ENCODE results near the gene PLA2G4E. TPM values are rescaled to one million over a fixed set of nuclear protein-coding genes. Genes with fewer than 3 reads are reported as not detected.

The PLA2G4E gene
- total and polyA plus RNA-seq, 2 experiments from 2014 or later = 0.06 TPM; not detected in 1

GRCh38 chr15:41958002-41958420 is 62.8 kb downstream of the PLA2G4E start:
- DNase-seq (ENCODE audit: low read depth in 1 of 2, low spot score in 1 of 2) = peak in 1 of 2 donors; percentile 22
- Histone ChIP-seq H3K27me3 (no peaks in the 10 kb centered on the region), H3K4me3 (no peak overlapping the region), H3K4me1 (ENCODE audit: low read depth) (peaks cover 36% of the 10 kb centered on the region), H3K9me3 (ENCODE audit: low read depth) (no peaks in the 10 kb centered on the region), H3K36me3 (peaks cover 7% of the 10 kb centered on the region), H3K27ac (peak overlapping the region; percentile 92)
- TF ChIP-seq, protein P1, sequence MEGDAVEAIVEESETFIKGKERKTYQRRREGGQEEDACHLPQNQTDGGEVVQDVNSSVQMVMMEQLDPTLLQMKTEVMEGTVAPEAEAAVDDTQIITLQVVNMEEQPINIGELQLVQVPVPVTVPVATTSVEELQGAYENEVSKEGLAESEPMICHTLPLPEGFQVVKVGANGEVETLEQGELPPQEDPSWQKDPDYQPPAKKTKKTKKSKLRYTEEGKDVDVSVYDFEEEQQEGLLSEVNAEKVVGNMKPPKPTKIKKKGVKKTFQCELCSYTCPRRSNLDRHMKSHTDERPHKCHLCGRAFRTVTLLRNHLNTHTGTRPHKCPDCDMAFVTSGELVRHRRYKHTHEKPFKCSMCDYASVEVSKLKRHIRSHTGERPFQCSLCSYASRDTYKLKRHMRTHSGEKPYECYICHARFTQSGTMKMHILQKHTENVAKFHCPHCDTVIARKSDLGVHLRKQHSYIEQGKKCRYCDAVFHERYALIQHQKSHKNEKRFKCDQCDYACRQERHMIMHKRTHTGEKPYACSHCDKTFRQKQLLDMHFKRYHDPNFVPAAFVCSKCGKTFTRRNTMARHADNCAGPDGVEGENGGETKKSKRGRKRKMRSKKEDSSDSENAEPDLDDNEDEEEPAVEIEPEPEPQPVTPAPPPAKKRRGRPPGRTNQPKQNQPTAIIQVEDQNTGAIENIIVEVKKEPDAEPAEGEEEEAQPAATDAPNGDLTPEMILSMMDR (IDR thresholded peaks at IDR 0.05; ENCODE audit: low read depth, low read length) = no peak

- DNase-seq (ENCODE audit: low read depth in 1 of 2, low spot score in 1 of 2) = peak; percentile 39 to 79
- Histone ChIP-seq H3K27me3 (no peaks in the 10 kb centered on the region), H3K27ac (peak overlapping the region; percentile 92), H3K4me1 (ENCODE audit: low read depth) (peaks cover 36% of the 10 kb centered on the region), H3K4me3 (no peak overlapping the region), H3K9me3 (ENCODE audit: low read depth) (no peaks in the 10 kb centered on the region), H3K36me3 (peaks cover 8% of the 10 kb centered on the region)
- TF ChIP-seq, protein P1 (IDR thresholded peaks at IDR 0.05; ENCODE audit: low read depth, low read length) = no peak
Observed at GRCh38 chr15:41957021-41957897, 63.6 kb downstream of the PLA2G4E start.

- TF ChIP-seq, protein P1 (IDR thresholded peaks at IDR 0.05; ENCODE audit: low read depth, low read length) = no peak
- Histone ChIP-seq H3K4me1 (ENCODE audit: low read depth) (peaks cover 36% of the 10 kb centered on the region), H3K4me3 (no peak overlapping the region), H3K27ac (peak overlapping the region; percentile 92), H3K9me3 (ENCODE audit: low read depth) (no peaks in the 10 kb centered on the region), H3K36me3 (peaks cover 13% of the 10 kb centered on the region), H3K27me3 (no peaks in the 10 kb centered on the region)
- DNase-seq (ENCODE audit: low read depth in 1 of 2, low spot score in 1 of 2) = peak in 1 of 2 donors; percentile 77
Observed at GRCh38 chr15:41955807-41956525, 64.9 kb downstream of the PLA2G4E start.

DNA sequence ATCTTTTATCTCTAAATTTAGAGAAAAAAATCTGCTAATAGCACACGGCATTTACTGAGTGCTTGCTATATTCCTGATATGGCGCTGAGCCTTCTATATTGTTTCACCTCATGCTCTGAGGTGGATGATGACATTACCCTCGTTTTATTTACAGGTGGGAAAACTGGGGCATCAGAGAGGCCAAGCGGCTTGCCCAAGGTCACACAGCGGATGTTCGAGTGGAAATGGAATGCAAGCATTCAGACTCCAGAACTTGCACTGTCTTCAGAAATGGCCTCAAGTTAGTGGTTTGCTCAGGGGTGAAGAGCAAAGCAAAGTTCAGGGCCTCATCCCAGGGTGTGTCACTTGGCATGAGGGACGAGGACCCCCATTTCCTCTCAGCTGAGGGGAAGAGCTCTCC is 65.7 kb downstream of the PLA2G4E start:
- DNase-seq (ENCODE audit: low read depth in 1 of 2, low spot score in 1 of 2) = no peak
- peaks cover 41% of the 10 kb centered on the region for H3K4me1 ChIP-seq (ENCODE audit: low read depth)
- no peak overlapping the region for H3K4me3 ChIP-seq
- H3K9me3 ChIP-seq (ENCODE audit: low read depth) = no peaks in the 10 kb centered on the region
- peak overlapping the region; percentile 92 for H3K27ac ChIP-seq
- H3K36me3 ChIP-seq = peaks cover 13% of the 10 kb centered on the region
- H3K27me3 ChIP-seq = no peaks in the 10 kb centered on the region
- TF ChIP-seq, protein P1 (IDR thresholded peaks at IDR 0.05; ENCODE audit: low read depth, low read length) = no peak

- Histone ChIP-seq H3K4me3 (no peak overlapping the region), H3K36me3 (peaks cover 13% of the 10 kb centered on the region)
- DNase-seq (ENCODE audit: low read depth in 1 of 2, low spot score in 1 of 2) = no peak
Observed at GRCh38 chr15:41954036-41954435, 66.8 kb downstream of the PLA2G4E start.

More at GRCh38 chr15:41954036-41954435, 66.8 kb downstream of the PLA2G4E start:
- H3K27ac ChIP-seq = no peak overlapping the region
- H3K4me1 ChIP-seq (ENCODE audit: low read depth) = peaks cover 50% of the 10 kb centered on the region
- TF ChIP-seq, protein P1 (IDR thresholded peaks at IDR 0.05; ENCODE audit: low read depth, low read length) = no peak
- no peaks in the 10 kb centered on the region for H3K27me3 ChIP-seq
- no peaks in the 10 kb centered on the region for H3K9me3 ChIP-seq (ENCODE audit: low read depth)

All from cardiac muscle cell (in vitro differentiated cells and primary cell).